HepG2 (cell line): ENCODE results near the gene CNDP1. TPM values are rescaled to one million over a fixed set of nuclear protein-coding genes. Genes with fewer than 3 reads are reported as not detected.

Source experiments
- ATAC-seq: fragments of 200-7000 bp; cut with Tn5 transposase; 3 replicates; pipeline ENCODE4 v1.9.1; 2020; ENCODE audit warnings: mild to moderate bottlenecking, moderate library complexity
- BruUV-seq: library from RNA; stranded (reverse); fragments of 400-500 nt; replicated peaks from 2 replicates; lab custom pipeline; 2021; lab: Mats Ljungman, UMichigan
- CTCF ChIA-PET: fragments of 300-600 bp; formaldehyde crosslinking; extraction: SDS; loops from one replicate; lab custom pipeline; 2021; ENCODE audit warnings: low total read pairs, inconsistent platforms, low intra/inter-chr PET ratio; lab: Yijun Ruan, JAX
- POLR2A ChIA-PET: fragments of 350-600 bp; sonication (Branson Sonifier 250); formaldehyde crosslinking; loops from one replicate; lab custom pipeline; 2020; ENCODE audit warnings: antibody characterized with exemption, inconsistent platforms; lab: Yijun Ruan, JAX
- DNase-seq: peaks from one replicate; pipeline ENCODE4 v3.0.0-alpha.2; 2015; ENCODE audit warnings: low spot score
- FAIRE-seq: peaks from 3 replicates; lab custom pipeline; 2011; peaks lifted over from hg19 to GRCh38; lab: Jason Lieb, UNC
- H2AFZ ChIP-seq: one replicate; pipeline ENCODE4 v1.6.1; 2011; ENCODE audit warnings: low read length, inconsistent platforms
- H3K27ac ChIP-seq: fragments of 300-600 bp; 3 replicates; pipeline ENCODE4 v1.8.0; 2011; ENCODE audit warnings: mixed run types, mild to moderate bottlenecking, mixed read lengths, low read length, inconsistent platforms; ENCODE audit not compliant: insufficient read depth; ENCODE audit errors: extremely low read length
- H3K27me3 ChIP-seq, 2 experiments: fragments of 200-600 bp in 1 of 2; 2 replicates in 1 of 2; 3 replicates in 1 of 2; pipeline versions ENCODE4 v1.6.0 to v1.8.0; 2011; ENCODE audit warnings: low read length in 2 of 2, mild to moderate bottlenecking in 2 of 2, moderate library complexity in 2 of 2, inconsistent platforms in 1 of 2; ENCODE audit not compliant: insufficient read depth in 2 of 2, control insufficient read depth in 1 of 2
- H3K36me3 ChIP-seq, 2 experiments: fragments of 200-600 bp in 1 of 2; replicated peaks in 1 of 2; 2 replicates in 1 of 2; 3 replicates in 1 of 2; pipeline versions ENCODE4 v1.5.1 to v1.8.0; 2011; ENCODE audit warnings: low read length in 2 of 2, inconsistent platforms in 1 of 2; ENCODE audit not compliant: insufficient read depth in 2 of 2, control insufficient read depth in 1 of 2
- H3K4me1 ChIP-seq: 2 replicates; pipeline ENCODE4 v1.5.1; 2012; ENCODE audit warnings: low read length, inconsistent platforms; ENCODE audit not compliant: insufficient read depth
- H3K4me2 ChIP-seq: 2 replicates; pipeline ENCODE4 v1.6.0; 2011; ENCODE audit warnings: low read depth, low read length, inconsistent platforms
- H3K4me3 ChIP-seq, 3 experiments: fragments of 200-600 bp in 1 of 3; sonication (generic), shearing (Covaris generic) in 1 of 3; replicated peaks in 1 of 3; 2 replicates each; pipeline ENCODE4 v1.5.1; 2011 to 2016; ENCODE audit warnings: low read length in 3 of 3, inconsistent platforms in 2 of 3, low read depth in 2 of 3, mild to moderate bottlenecking in 2 of 3, control low read depth in 1 of 3, mixed read lengths in 1 of 3; ENCODE audit not compliant: insufficient read depth in 1 of 3
- H3K79me2 ChIP-seq: one replicate; pipeline ENCODE4 v1.6.1; 2011; ENCODE audit warnings: low read length, inconsistent platforms; ENCODE audit not compliant: insufficient read depth
- H3K9ac ChIP-seq: 2 replicates; pipeline ENCODE4 v1.6.0; 2011; ENCODE audit warnings: mild to moderate bottlenecking, low read depth, low read length, inconsistent platforms; ENCODE audit not compliant: insufficient read depth
- H3K9me3 ChIP-seq: 2 replicates; pipeline ENCODE4 v1.5.1; 2012; ENCODE audit warnings: mild to moderate bottlenecking, low read length
- H4K20me1 ChIP-seq: 2 replicates; pipeline ENCODE4 v1.6.0; 2011; ENCODE audit warnings: inconsistent platforms, mild to moderate bottlenecking, low read length, moderate library complexity; ENCODE audit not compliant: insufficient read depth
- KDM6A ChIP-seq: IDR thresholded peaks from 2 replicates; pipeline ENCODE4 v1.6.1; 2016; ENCODE audit warnings: low read depth
- NR2C2 ChIP-seq: sonication (generic); formaldehyde crosslinking; IDR thresholded peaks from 2 replicates; pipeline ENCODE4 v1.4.0; 2020; ENCODE audit warnings: missing genetic modification reagents, mild to moderate bottlenecking, moderate library complexity, borderline replicate concordance
- SMARCE1 ChIP-seq: fragments of 450-650 bp; IDR thresholded peaks from 2 replicates; pipeline ENCODE4 v1.6.1; 2017; ENCODE audit warnings: borderline replicate concordance
- SP5 ChIP-seq: IDR thresholded peaks from 2 replicates; pipeline ENCODE4 v1.6.1; 2016; ENCODE audit warnings: low read depth, borderline replicate concordance
- ZNF224 ChIP-seq: sonication (generic); formaldehyde crosslinking; IDR thresholded peaks from 2 replicates; pipeline ENCODE4 v1.5.0; 2020; ENCODE audit warnings: mild to moderate bottlenecking, missing genetic modification reagents
- ZNF569 ChIP-seq: sonication (generic); formaldehyde crosslinking; IDR thresholded peaks from 2 replicates; pipeline ENCODE4 v1.5.0; 2020; ENCODE audit warnings: mild to moderate bottlenecking, missing genetic modification reagents, moderate library complexity, borderline replicate concordance
- ZNF724P ChIP-seq: sonication (generic); formaldehyde crosslinking; IDR thresholded peaks from 2 replicates; pipeline ENCODE4 v1.8.0; 2022; ENCODE audit warnings: missing genetic modification reagents, borderline replicate concordance
- WGBS: methylation state at CpG from one replicate; pipeline ENCODE4 v1.1.6; 2017; ENCODE audit warnings: low lambda C conversion rate; 5-methylcytosine and 5-hydroxymethylcytosine counted together
- in situ Hi-C: cut with HindIII; loops from 2 replicates; pipeline ENCODE4 v1.10.0; 2017; ENCODE audit warnings: low pct_unique_long_range_greater_than_20kb; ENCODE audit not compliant: extremely low pct_ligation_motif_present
- intact Hi-C: fragments of 100-400 bp; cut with micrococcal nuclease; formaldehyde crosslinking; loops from one replicate; pipeline ENCODE4 v1.10.0; 2022; ENCODE audit not compliant: unreplicated experiment
- polyA plus RNA-seq, 8 experiments: library from polyadenylated mRNA; depleted of rRNA in 3 of 8; stranded (reverse) in 7 of 8; unstranded in 1 of 8; fragments of >200 nt; fragmentation: Illumina TruSeq in 4 of 8; extraction: Trizol in 4 of 8; gene quantifications; 2 replicates each; pipeline versions ENCODE4 v1.2.1 to v1.2.3, GENCODE V29; 2011 to 2016; ENCODE audit warnings: low read depth in 4 of 8, missing spikeins in 1 of 8, mixed read lengths in 1 of 8; ENCODE audit not compliant: insufficient read depth in 1 of 8
- total RNA-seq, 5 experiments: library from RNA; depleted of rRNA; stranded (reverse); fragments of >200 nt; fragmentation: Illumina TruSeq; extraction: Trizol; gene quantifications; 2 replicates each; pipeline ENCODE4 v1.2.3, GENCODE V29; 2016; ENCODE audit warnings: low read depth in 1 of 5
- TF ChIP-seq, protein P1 (sequence below): IDR thresholded peaks from 2 replicates; pipeline ENCODE4 v1.6.1; 2016; ENCODE audit warnings: missing compliant biosample characterization, missing genetic modification reagents, borderline replicate concordance

The CNDP1 gene
- total and polyA plus RNA-seq, 2 of the 13 experiments (the other 11 are each of a cell fraction or from before 2014, with no cell fraction given): 0.01 TPM; not detected in 1

GRCh38 chr18:74625157-74625556, 90.9 kb downstream of the CNDP1 start:
- Histone ChIP-seq H3K79me2 (peaks cover 4% of the 10 kb centered on the region), H3K9ac (no peak overlapping the region)
- FAIRE-seq: no peak

DNA sequence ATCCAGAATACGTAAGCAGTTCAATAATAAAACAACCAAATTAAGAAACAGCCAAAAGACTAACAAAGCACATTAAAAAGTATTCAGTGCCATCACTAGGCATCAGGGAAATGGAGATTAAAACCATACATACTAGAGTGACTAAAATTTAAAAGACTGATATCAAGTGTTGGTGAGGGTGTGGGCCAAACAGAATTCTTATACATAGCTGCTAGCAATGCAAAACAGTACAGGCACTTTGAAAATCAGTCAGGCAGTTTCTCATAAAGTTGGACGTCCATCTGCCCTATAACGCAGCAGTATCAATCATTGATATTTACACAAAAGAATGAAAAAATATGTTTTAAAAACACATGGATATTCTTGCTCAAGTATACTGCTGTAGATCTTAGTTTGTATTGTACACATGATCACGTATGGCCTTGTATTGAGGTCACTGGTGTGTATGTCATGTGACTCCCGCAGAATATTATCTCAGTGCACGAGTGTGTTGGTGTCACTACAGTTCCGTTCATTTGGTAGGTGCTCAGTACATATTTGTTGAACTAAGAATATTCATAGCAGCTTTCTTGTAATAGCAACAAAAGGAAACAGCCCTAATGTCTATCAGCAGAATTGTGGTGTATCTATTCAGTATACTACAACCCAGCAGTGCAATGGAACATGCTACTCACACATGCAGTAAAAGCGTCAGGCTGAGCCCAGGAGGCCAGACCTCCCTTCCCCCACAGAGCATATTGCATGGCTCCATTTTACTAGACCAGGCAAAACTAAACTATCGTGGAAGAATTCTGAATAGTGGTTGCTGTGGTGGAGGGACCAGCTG, 92.0 kb downstream of the CNDP1 start:
- Histone ChIP-seq H3K9ac (no peak overlapping the region), H3K27me3 (no peaks in the 10 kb centered on the region), H2AFZ (no peak overlapping the region), H3K36me3 (no peaks in the 10 kb centered on the region; a peak in 2 of 5 replicates), H4K20me1 (no peaks in the 10 kb centered on the region), H3K27ac (no peak overlapping the region), H3K9me3 (no peaks in the 10 kb centered on the region), H3K79me2 (peaks cover 2% of the 10 kb centered on the region), H3K4me3 (no peak overlapping the region), H3K4me1 (no peaks in the 10 kb centered on the region), H3K4me2 (no peak overlapping the region)
- POLR2A ChIA-PET: no interaction called here
- intact Hi-C loops: no loop called here
- in situ Hi-C loops: no loop called here
- no peak for DNase-seq
- no TSS peak for BruUV-seq
- CTCF ChIA-PET: no interaction called here
- TF ChIP-seq NR2C2 (no peak), KDM6A (CRISPR knock-in tag) (no peak), SMARCE1 (no peak), ZNF569 (no peak), SP5 (CRISPR knock-in tag) (no peak)
- WGBS: 91% methylated on average over 8 of the region's 9 CpGs
- ATAC-seq: no peak
- FAIRE-seq: no peak

More at GRCh38 chr18:74625157-74625556, 90.9 kb downstream of the CNDP1 start:
- no peaks in the 10 kb centered on the region for H3K9me3 ChIP-seq
- no peak for TF ChIP-seq ZNF724P (CRISPR knock-in tag)
- TF ChIP-seq, protein P1, sequence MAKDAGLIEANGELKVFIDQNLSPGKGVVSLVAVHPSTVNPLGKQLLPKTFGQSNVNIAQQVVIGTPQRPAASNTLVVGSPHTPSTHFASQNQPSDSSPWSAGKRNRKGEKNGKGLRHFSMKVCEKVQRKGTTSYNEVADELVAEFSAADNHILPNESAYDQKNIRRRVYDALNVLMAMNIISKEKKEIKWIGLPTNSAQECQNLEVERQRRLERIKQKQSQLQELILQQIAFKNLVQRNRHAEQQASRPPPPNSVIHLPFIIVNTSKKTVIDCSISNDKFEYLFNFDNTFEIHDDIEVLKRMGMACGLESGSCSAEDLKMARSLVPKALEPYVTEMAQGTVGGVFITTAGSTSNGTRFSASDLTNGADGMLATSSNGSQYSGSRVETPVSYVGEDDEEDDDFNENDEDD: no peak
- TF ChIP-seq ZNF224 (CRISPR knock-in tag): no peak
- TF ChIP-seq, all 625 proteins: peak for 0
- in situ Hi-C loops: no loop called here
- BruUV-seq: no TSS peak
- Histone ChIP-seq H3K27me3 (no peaks in the 10 kb centered on the region), H4K20me1 (no peaks in the 10 kb centered on the region), H3K4me2 (no peak overlapping the region), H3K4me1 (no peaks in the 10 kb centered on the region), H3K27ac (no peak overlapping the region), H2AFZ (no peak overlapping the region), H3K4me3 (no peak overlapping the region), H3K36me3 (no peaks in the 10 kb centered on the region; a peak in 1 of 5 replicates)
- ChIA-PET POLR2A (no interaction called here), CTCF (no interaction called here)
- intact Hi-C loops: no loop called here
- no peak for ATAC-seq
- DNase-seq: no peak
- 95% methylated on average over 5 of the region's 5 CpGs for WGBS
